GM10248 (cell line): ENCODE data around the gene APOC1.

ENCODE experiments used
- CTCF ChIA-PET: fragments of 300-600 bp; sonication (Branson Sonifier 250); formaldehyde crosslinking; extraction: SDS; loops from one replicate; lab custom pipeline; 2021; ENCODE audit warnings: antibody characterized with exemption; lab: Yijun Ruan, JAX
- POLR2A ChIA-PET: fragments of 350-650 bp; sonication (Branson Sonifier 250); formaldehyde crosslinking; extraction: SDS; loops from one replicate; lab custom pipeline; 2020; ENCODE audit warnings: antibody characterized with exemption; lab: Yijun Ruan, JAX
- DNase-seq: peaks from one replicate; pipeline ENCODE4 v3.0.0; 2012; ENCODE audit errors: extremely low spot score
- CTCF ChIP-seq: IDR thresholded peaks from 2 replicates; pipeline ENCODE4 v1.5.1; 2012; ENCODE audit warnings: mild to moderate bottlenecking, low read depth; ENCODE audit errors: extremely low read depth, missing control alignments, control extremely low read depth

Gene APOC1

GRCh38 chr19:44948237-44948636 is 33.8 kb downstream of the APOC1 start:
- CTCF ChIA-PET = interaction anchor here (1.1 to 11.1 kb wide), 3 partner anchors 9 to 43 kb away, joined by 3 to 95 read pairs (median 3); partner anchors contain the start of gene APOE
- DNase-seq = no peak
- POLR2A ChIA-PET = no interaction called here
- no peak for TF ChIP-seq CTCF

DNA sequence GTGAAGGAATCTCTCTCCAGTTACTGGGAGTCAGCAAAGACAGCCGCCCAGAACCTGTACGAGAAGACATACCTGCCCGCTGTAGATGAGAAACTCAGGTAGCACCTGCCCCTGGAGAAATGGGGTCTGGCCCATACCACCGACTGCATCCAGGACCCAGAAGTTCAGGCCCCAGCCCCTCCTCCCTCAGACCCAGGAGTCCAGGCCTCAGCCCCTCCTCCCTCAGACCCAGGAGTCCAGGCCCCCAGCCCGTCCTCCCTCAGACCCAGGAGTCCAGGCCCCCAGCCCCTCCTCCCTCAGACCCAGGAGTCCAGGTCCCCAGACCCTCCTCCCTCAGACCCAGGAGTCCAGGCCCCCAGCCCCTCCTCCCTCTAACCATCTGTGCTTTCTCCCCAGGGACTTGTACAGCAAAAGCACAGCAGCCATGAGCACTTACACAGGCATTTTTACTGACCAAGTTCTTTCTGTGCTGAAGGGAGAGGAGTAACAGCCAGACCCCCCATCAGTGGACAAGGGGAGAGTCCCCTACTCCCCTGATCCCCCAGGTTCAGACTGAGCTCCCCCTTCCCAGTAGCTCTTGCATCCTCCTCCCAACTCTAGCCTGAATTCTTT is 34.5 kb downstream of the APOC1 start:
- DNase-seq = no peak
- TF ChIP-seq CTCF = no peak
- POLR2A ChIA-PET = no interaction called here
- CTCF ChIA-PET = interaction anchor here (0.8 to 11.1 kb wide), 2 partner anchors 17 to 44 kb away, joined by 3 to 95 read pairs; partner anchors contain the start of gene APOE

DNA sequence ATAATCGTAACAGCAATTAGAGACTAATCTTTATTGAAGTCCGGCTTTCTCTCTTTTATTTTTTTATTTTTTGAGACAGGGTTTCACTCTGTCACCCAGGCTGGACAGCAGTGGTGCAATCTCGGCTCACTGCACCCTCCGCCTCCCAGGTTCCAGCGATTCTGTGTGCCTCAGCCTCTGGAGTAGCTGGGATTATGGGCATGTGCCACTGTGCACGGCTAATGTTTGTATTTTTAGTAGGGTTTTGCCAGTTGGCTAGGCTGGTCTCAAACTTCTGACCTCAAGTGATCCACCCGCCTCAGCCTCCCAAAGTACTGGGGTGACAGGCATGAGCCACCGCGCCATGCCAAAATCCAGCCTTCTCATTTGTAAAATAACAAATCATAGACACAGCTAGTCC is 35.1 kb downstream of the APOC1 start:
- no peak for TF ChIP-seq CTCF
- DNase-seq = no peak
- CTCF ChIA-PET = interaction anchor here (0.8 to 11.1 kb wide), 2 partner anchors 16 to 44 kb away, joined by 3 to 95 read pairs; partner anchors contain the start of gene APOE
- POLR2A ChIA-PET = no interaction called here

- ChIA-PET CTCF (interaction anchor here (0.7 to 11.1 kb wide), 23 partner anchors 8 to 380 kb away, joined by 3 to 95 read pairs (median 4); partner anchors contain the start of genes APOE and RELB), POLR2A (no interaction called here)
- peak; percentile 79 for DNase-seq
- TF ChIP-seq CTCF = peak; percentile 80
Measured at GRCh38 chr19:44951179-44952159, 37.1 kb downstream of the APOC1 start.

DNA sequence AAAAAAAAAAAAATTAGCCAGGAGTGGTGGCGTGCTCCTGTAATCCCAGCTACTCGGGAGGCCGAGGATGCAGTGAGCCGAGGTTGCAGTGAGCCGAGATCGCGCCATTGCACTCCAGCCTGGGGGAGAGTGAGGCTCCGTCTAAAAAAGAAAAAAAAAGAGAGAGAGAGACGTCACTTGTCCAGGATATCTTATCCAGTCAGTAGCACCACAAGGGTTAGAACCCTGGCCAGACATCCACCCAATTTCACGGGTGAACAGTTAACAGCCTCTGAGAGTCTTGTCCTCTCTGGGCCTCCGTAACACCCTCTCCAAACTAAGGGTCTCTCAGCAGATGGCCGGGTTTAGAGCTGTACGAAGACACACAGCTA is 39.9 kb downstream of the APOC1 start:
- no peak for TF ChIP-seq CTCF
- DNase-seq = peak; percentile 16
- ChIA-PET CTCF (interaction anchor here (0.8 to 11.1 kb wide), 6 partner anchors 8 to 230 kb away, joined by 3 to 95 read pairs (median 4); partner anchors contain the start of genes APOE and GEMIN7), POLR2A (no interaction called here)
